ENCODE measurements around the gene ATF7IP2. TPM values are rescaled to one million over a fixed set of nuclear protein-coding genes. Genes with fewer than 3 reads are reported as not detected.

The ATF7IP2 gene
- total and polyA plus RNA-seq, 9 of the 15 experiments (the other 6 are each of a cell fraction or from before 2014, with no cell fraction given) = 131 to 515 (median 196) TPM

DNA sequence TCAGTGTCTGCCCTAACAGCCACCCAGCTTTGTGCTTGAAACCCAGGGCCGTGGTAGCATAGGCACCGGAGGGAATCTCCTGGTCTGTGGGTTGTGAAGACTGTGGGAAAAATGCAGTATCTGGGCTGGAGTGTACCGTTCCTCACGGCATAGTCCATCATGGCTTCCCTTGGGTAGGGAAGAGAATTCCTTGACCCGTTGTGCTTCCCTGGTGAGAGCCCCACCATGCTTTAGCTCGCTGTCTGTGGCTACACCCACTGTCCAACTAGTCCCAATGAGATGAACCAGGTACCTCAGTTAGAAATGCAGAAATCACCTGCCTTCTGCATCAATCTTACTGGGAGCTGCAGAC lies 67.3 kb downstream of the ATF7IP2 start (continued):
- TF ChIP-seq CBX3 (IDR thresholded peaks at IDR 0.05; ENCODE audit: borderline replicate concordance in 1 of 2, low read length in 2 of 2) (no peak), STAG1 (CRISPR knock-in tag; IDR thresholded peaks at IDR 0.05; ENCODE audit: borderline replicate concordance) (no peak)

DNA sequence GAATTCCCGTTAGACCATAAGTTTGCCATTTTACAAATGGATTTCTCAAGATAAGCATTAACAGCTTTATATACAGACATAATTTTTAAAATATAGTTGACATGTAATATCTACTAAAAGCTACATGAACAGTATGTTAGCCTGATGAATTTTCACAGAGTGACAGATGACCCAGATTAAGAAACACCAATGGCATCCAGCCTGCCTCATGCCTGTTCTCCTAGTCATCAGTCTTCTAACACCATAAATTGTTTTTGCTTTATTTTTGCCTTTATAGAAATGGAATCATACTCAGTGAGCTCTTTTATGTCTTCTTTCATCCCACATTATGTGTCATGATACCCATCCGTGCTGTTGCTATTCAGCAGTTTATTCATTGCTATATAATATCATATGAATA lies 80.0 kb downstream of the ATF7IP2 start:
- no peaks in the 10 kb centered on the region for H3K9me1 ChIP-seq (ENCODE audit: control insufficient read depth, insufficient read depth, low read length)
- no peaks in the 10 kb centered on the region for H4K20me1 ChIP-seq (replicated peaks; ENCODE audit: control insufficient read depth, insufficient read depth, low read length)
- no peak for DNase-seq (ENCODE audit: extremely low read depth in 1 of 4, low spot score in 3 of 4)
- intact Hi-C loops (cut with micrococcal nuclease) = no loop called here
- CTCF ChIA-PET (ENCODE audit: low intra/inter-chr PET ratio) = no interaction called here
- in situ Hi-C loops (cut with MboI) = no loop called here
- FAIRE-seq = no peak
- H3K27ac ChIP-seq (ENCODE audit: extremely low read depth, low read depth, low read length) = no peak overlapping the region
- 89% methylated on average over 2 of the region's 2 CpGs for WGBS (ENCODE audit: insufficient coverage, low coverage, missing lambda C conversion rate)
- no peaks in the 10 kb centered on the region for H3K4me1 ChIP-seq (replicated peaks in 1 of 2; ENCODE audit: control insufficient read depth in 2 of 2, insufficient read depth in 2 of 2, low read length in 2 of 2)
- no peak overlapping the region for H3K4me2 ChIP-seq (ENCODE audit: insufficient read depth, low read length)
- no peak overlapping the region for H2AFZ ChIP-seq (ENCODE audit: low read depth, low read length)
- POLR2A ChIA-PET = interaction anchor here (0.7 kb wide), 1 partner anchor 69 kb away, joined by 4 read pairs; no protein-coding TSS in a partner anchor
- no TSS peak for BruUV-seq (replicated peaks)
- peaks cover 32% of the 10 kb centered on the region for H3K36me3 ChIP-seq (ENCODE audit: control insufficient read depth, insufficient read depth, low read length)
- H3K27me3 ChIP-seq (ENCODE audit: control insufficient read depth in 2 of 2, insufficient read depth in 2 of 2, low read length in 2 of 2) = no peaks in the 10 kb centered on the region
- TF ChIP-seq PTRF (tag; IDR thresholded peaks at IDR 0.05) (no peak), TAF1 (IDR thresholded peaks at IDR 0.05; ENCODE audit: control insufficient read depth, extremely low read depth, insufficient read depth, low read length, severe bottlenecking) (no peak), ZNF644 (tag; IDR thresholded peaks at IDR 0.05; ENCODE audit: low read depth) (no peak), FOS (IDR thresholded peaks at IDR 0.05; ENCODE audit: extremely low read depth, insufficient read length) (no peak), FOSL1 (tag; conservative IDR thresholded peaks at IDR 0.05) (no peak), ZNF766 (CRISPR knock-in tag; conservative IDR thresholded peaks at IDR 0.05) (no peak), MTA3 (IDR thresholded peaks at IDR 0.05; ENCODE audit: borderline replicate concordance) (no peak), MCM2 (IDR thresholded peaks at IDR 0.05; ENCODE audit: low read depth) (no peak), GTF2F1 (IDR thresholded peaks at IDR 0.05; ENCODE audit: low read depth, low read length) (no peak), ZNF764 (CRISPR knock-in tag; IDR thresholded peaks at IDR 0.05; ENCODE audit: low read depth) (no peak)
- TF ChIP-seq, protein P1, sequence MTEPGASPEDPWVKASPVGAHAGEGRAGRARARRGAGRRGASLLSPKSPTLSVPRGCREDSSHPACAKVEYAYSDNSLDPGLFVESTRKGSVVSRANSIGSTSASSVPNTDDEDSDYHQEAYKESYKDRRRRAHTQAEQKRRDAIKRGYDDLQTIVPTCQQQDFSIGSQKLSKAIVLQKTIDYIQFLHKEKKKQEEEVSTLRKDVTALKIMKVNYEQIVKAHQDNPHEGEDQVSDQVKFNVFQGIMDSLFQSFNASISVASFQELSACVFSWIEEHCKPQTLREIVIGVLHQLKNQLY (CRISPR knock-in tag; conservative IDR thresholded peaks at IDR 0.05) = no peak
- H3K9me3 ChIP-seq (replicated peaks; ENCODE audit: control insufficient read depth, insufficient read depth, low read depth, low read length) = no peaks in the 10 kb centered on the region
- H3K79me2 ChIP-seq (ENCODE audit: control insufficient read depth, insufficient read depth, low read length) = no peaks in the 10 kb centered on the region
- H3K4me3 ChIP-seq = no peak overlapping the region
- H3K9ac ChIP-seq (ENCODE audit: insufficient read depth in 1 of 2, low read depth in 2 of 2, low read length in 2 of 2) = no peak overlapping the region
- ATAC-seq = no peak
